Activated naive CD4-positive, alpha-beta T cell treated with anti-CD3 and anti-CD28 coated beads for 36 hours (primary cell): ENCODE results near the gene FBRSL1. TPM values are rescaled to one million over a fixed set of nuclear protein-coding genes. Genes with fewer than 3 reads are reported as not detected.

Experiments
- CTCF ChIA-PET: fragments of 350-600 bp; sonication (Branson Sonifier 250); formaldehyde crosslinking; loops from one replicate; lab custom pipeline; 2021; ENCODE audit warnings: antibody characterized with exemption; lab: Charles Lee
- DNase-seq: peaks from one replicate; pipeline ENCODE4 v3.0.0-alpha.2; 2020
- H3K27ac Mint-ChIP-seq: one replicate; pipeline ENCODE4 v1.8.0; 2021; ENCODE audit warnings: mild to moderate bottlenecking, mixed read lengths
- H3K27me3 Mint-ChIP-seq: one replicate; pipeline ENCODE4 v1.8.0; 2021; ENCODE audit warnings: low read depth, mixed read lengths
- H3K36me3 Mint-ChIP-seq: one replicate; pipeline ENCODE4 v1.8.0; 2021; ENCODE audit warnings: low read depth, mixed read lengths
- H3K4me1 Mint-ChIP-seq: one replicate; pipeline ENCODE4 v1.8.0; 2021; ENCODE audit warnings: low read depth, mixed read lengths
- H3K4me3 Mint-ChIP-seq: one replicate; pipeline ENCODE4 v1.8.0; 2021; ENCODE audit warnings: mild to moderate bottlenecking, moderate library complexity, mixed read lengths
- H3K9me3 Mint-ChIP-seq: one replicate; pipeline ENCODE4 v1.8.0; 2021; ENCODE audit warnings: mixed read lengths
- intact Hi-C: fragments of 100-400 bp; cut with micrococcal nuclease; formaldehyde crosslinking; loops from one replicate; pipeline ENCODE4 v1.15.1; 2023
- total RNA-seq, 2 experiments: library from RNA; stranded (reverse); gene quantifications; one replicate each; pipeline ENCODE4 v1.2.3, GENCODE V29; 2021

The FBRSL1 gene
- total RNA-seq, 2 experiments from 2014 or later = 35.1 to 36.3 TPM

GRCh38 chr12:132483208-132483607 is 6.7 kb upstream of the FBRSL1 start:
- Mint-ChIP-seq H3K4me1 (peaks cover 14% of the 10 kb centered on the region), H3K9me3 (no peaks in the 10 kb centered on the region), H3K27ac (no peak overlapping the region), H3K27me3 (no peaks in the 10 kb centered on the region), H3K4me3 (no peak overlapping the region), H3K36me3 (no peaks in the 10 kb centered on the region)
- CTCF ChIA-PET = no interaction called here
- DNase-seq = no peak
- intact Hi-C loops = no loop called here

- Mint-ChIP-seq H3K4me1 (peaks cover 17% of the 10 kb centered on the region), H3K4me3 (no peak overlapping the region), H3K27me3 (no peaks in the 10 kb centered on the region), H3K36me3 (no peaks in the 10 kb centered on the region), H3K27ac (no peak overlapping the region), H3K9me3 (no peaks in the 10 kb centered on the region)
- no peak for DNase-seq
- CTCF ChIA-PET = no interaction called here
- intact Hi-C loops = no loop called here
Observed at GRCh38 chr12:132483612-132484011, 6.3 kb upstream of the FBRSL1 start.

GRCh38 chr12:132484183-132484890 is 5.6 kb upstream of the FBRSL1 start:
- Mint-ChIP-seq H3K4me3 (no peak overlapping the region), H3K36me3 (no peaks in the 10 kb centered on the region), H3K4me1 (peaks cover 22% of the 10 kb centered on the region), H3K9me3 (no peaks in the 10 kb centered on the region), H3K27me3 (no peaks in the 10 kb centered on the region), H3K27ac (no peak overlapping the region)
- CTCF ChIA-PET = no interaction called here
- no peak for DNase-seq
- intact Hi-C loops = no loop called here

GRCh38 chr12:132484891-132485441 is 5.0 kb upstream of the FBRSL1 start:
- no peak for DNase-seq
- CTCF ChIA-PET = no interaction called here
- Mint-ChIP-seq H3K27me3 (no peaks in the 10 kb centered on the region), H3K4me1 (peaks cover 22% of the 10 kb centered on the region), H3K36me3 (no peaks in the 10 kb centered on the region), H3K27ac (no peak overlapping the region), H3K9me3 (no peaks in the 10 kb centered on the region), H3K4me3 (no peak overlapping the region)
- intact Hi-C loops = loop anchor here (5.0 kb wide), 1 partner anchor 277 kb away; the partner anchor contains the start of gene ANKLE2

- CTCF ChIA-PET = interaction anchor here (0.6 to 1.0 kb wide), 2 partner anchors 21 to 35 kb away, joined by 3 read pairs; no protein-coding TSS in a partner anchor
- intact Hi-C loops = loop anchor here (5.0 kb wide), 1 partner anchor 277 kb away; the partner anchor contains the start of gene ANKLE2
- H3K4me3 Mint-ChIP-seq = no peak overlapping the region
Observed at GRCh38 chr12:132485619-132486018, 4.3 kb upstream of the FBRSL1 start.

GRCh38 chr12:132486168-132486567 is 3.8 kb upstream of the FBRSL1 start:
- intact Hi-C loops = loop anchor here (5.0 kb wide), 1 partner anchor 276 kb away; the partner anchor contains the start of gene ANKLE2
- H3K36me3 Mint-ChIP-seq = no peaks in the 10 kb centered on the region
- CTCF ChIA-PET = interaction anchor here (0.6 to 1.0 kb wide), 2 partner anchors 21 to 36 kb away, joined by 3 read pairs; no protein-coding TSS in a partner anchor
- H3K9me3 Mint-ChIP-seq = no peaks in the 10 kb centered on the region
- no peaks in the 10 kb centered on the region for H3K27me3 Mint-ChIP-seq
- H3K4me1 Mint-ChIP-seq = peaks cover 24% of the 10 kb centered on the region
- no peak for DNase-seq
- no peak overlapping the region for H3K27ac Mint-ChIP-seq
- H3K4me3 Mint-ChIP-seq = no peak overlapping the region

More at GRCh38 chr12:132485619-132486018, 4.3 kb upstream of the FBRSL1 start:
- no peak overlapping the region for H3K27ac Mint-ChIP-seq
- no peak for DNase-seq
- H3K27me3 Mint-ChIP-seq = no peaks in the 10 kb centered on the region
- H3K9me3 Mint-ChIP-seq = no peaks in the 10 kb centered on the region
- H3K36me3 Mint-ChIP-seq = no peaks in the 10 kb centered on the region
- H3K4me1 Mint-ChIP-seq = peaks cover 22% of the 10 kb centered on the region

- intact Hi-C loops = loop anchor here (5.0 kb wide), 1 partner anchor 276 kb away; the partner anchor contains the start of gene ANKLE2
- no peaks in the 10 kb centered on the region for H3K36me3 Mint-ChIP-seq
- peaks cover 25% of the 10 kb centered on the region for H3K4me1 Mint-ChIP-seq
- CTCF ChIA-PET = interaction anchor here (1.0 kb wide), 1 partner anchor 20 kb away, joined by 3 read pairs; no protein-coding TSS in a partner anchor
- no peak for DNase-seq
- no peaks in the 10 kb centered on the region for H3K27me3 Mint-ChIP-seq
- H3K4me3 Mint-ChIP-seq = no peak overlapping the region
- no peak overlapping the region for H3K27ac Mint-ChIP-seq
- H3K9me3 Mint-ChIP-seq = no peaks in the 10 kb centered on the region
Observed at GRCh38 chr12:132486576-132486975, 3.4 kb upstream of the FBRSL1 start.

- H3K4me1 Mint-ChIP-seq = peaks cover 33% of the 10 kb centered on the region
- no peak for DNase-seq
- intact Hi-C loops = loop anchor here (5.0 kb wide), 1 partner anchor 275 kb away; the partner anchor contains the start of gene ANKLE2
- no peak overlapping the region for H3K4me3 Mint-ChIP-seq
- CTCF ChIA-PET = no interaction called here
- no peaks in the 10 kb centered on the region for H3K36me3 Mint-ChIP-seq
- no peaks in the 10 kb centered on the region for H3K9me3 Mint-ChIP-seq
- no peaks in the 10 kb centered on the region for H3K27me3 Mint-ChIP-seq
- no peak overlapping the region for H3K27ac Mint-ChIP-seq
Observed at GRCh38 chr12:132487311-132487741, 2.6 kb upstream of the FBRSL1 start.

GRCh38 chr12:132488127-132489077 is 1.5 kb upstream of the FBRSL1 start:
- Mint-ChIP-seq H3K27ac (peak overlapping the region; percentile 31), H3K4me1 (peaks cover 43% of the 10 kb centered on the region), H3K9me3 (no peaks in the 10 kb centered on the region), H3K4me3 (peak overlapping the region; percentile 70), H3K27me3 (no peaks in the 10 kb centered on the region), H3K36me3 (no peaks in the 10 kb centered on the region)
- intact Hi-C loops = loop anchor here (1.0 to 5.0 kb wide), 2 partner anchors 12 to 274 kb away; partner anchors contain the start of gene ANKLE2
- CTCF ChIA-PET = no interaction called here
- DNase-seq = peak; percentile 56

GRCh38 chr12:132489078-132489601 is 811 bp upstream of the FBRSL1 start:
- CTCF ChIA-PET = no interaction called here
- Mint-ChIP-seq H3K4me3 (peak overlapping the region; percentile 70), H3K9me3 (no peaks in the 10 kb centered on the region), H3K4me1 (peaks cover 51% of the 10 kb centered on the region), H3K27ac (no peak overlapping the region), H3K27me3 (no peaks in the 10 kb centered on the region), H3K36me3 (no peaks in the 10 kb centered on the region)
- intact Hi-C loops = loop anchor here (5.0 kb wide), 1 partner anchor 273 kb away; the partner anchor contains the start of gene ANKLE2
- DNase-seq = peak; percentile 66

GRCh38 chr12:132490422-132491137 is 629 bp downstream of the FBRSL1 start:
- Mint-ChIP-seq H3K4me3 (peak overlapping the region; percentile 79), H3K27ac (peak overlapping the region; percentile 73), H3K36me3 (no peaks in the 10 kb centered on the region), H3K9me3 (no peaks in the 10 kb centered on the region), H3K27me3 (no peaks in the 10 kb centered on the region), H3K4me1 (peaks cover 63% of the 10 kb centered on the region)
- intact Hi-C loops = loop anchor here (1.0 to 5.0 kb wide), 3 partner anchors 16 to 163 kb away; partner anchors contain the start of gene GALNT9
- DNase-seq = no peak
- CTCF ChIA-PET = no interaction called here
